CD4-positive, alpha-beta T cell treated with Interleukin-17A for 1 hour (primary cell): ENCODE measurements around the gene MPHOSPH9.

ENCODE experiments used
- DNase-seq: peaks from one replicate; pipeline ENCODE4 v3.0.0-alpha.2; 2020

The MPHOSPH9 gene, protein sequence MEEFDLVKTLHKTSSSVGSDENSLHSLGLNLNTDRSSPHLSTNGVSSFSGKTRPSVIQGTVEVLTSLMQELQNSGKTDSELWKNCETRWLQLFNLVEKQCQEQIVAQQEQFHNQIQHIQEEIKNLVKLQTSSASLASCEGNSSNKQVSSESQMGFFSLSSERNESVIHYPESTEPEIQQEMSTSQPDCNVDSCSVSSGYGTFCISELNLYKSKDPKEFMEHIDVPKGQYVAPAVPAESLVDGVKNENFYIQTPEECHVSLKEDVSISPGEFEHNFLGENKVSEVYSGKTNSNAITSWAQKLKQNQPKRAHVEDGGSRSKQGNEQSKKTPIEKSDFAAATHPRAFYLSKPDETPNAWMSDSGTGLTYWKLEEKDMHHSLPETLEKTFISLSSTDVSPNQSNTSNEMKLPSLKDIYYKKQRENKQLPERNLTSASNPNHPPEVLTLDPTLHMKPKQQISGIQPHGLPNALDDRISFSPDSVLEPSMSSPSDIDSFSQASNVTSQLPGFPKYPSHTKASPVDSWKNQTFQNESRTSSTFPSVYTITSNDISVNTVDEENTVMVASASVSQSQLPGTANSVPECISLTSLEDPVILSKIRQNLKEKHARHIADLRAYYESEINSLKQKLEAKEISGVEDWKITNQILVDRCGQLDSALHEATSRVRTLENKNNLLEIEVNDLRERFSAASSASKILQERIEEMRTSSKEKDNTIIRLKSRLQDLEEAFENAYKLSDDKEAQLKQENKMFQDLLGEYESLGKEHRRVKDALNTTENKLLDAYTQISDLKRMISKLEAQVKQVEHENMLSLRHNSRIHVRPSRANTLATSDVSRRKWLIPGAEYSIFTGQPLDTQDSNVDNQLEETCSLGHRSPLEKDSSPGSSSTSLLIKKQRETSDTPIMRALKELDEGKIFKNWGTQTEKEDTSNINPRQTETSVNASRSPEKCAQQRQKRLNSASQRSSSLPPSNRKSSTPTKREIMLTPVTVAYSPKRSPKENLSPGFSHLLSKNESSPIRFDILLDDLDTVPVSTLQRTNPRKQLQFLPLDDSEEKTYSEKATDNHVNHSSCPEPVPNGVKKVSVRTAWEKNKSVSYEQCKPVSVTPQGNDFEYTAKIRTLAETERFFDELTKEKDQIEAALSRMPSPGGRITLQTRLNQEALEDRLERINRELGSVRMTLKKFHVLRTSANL

DNA sequence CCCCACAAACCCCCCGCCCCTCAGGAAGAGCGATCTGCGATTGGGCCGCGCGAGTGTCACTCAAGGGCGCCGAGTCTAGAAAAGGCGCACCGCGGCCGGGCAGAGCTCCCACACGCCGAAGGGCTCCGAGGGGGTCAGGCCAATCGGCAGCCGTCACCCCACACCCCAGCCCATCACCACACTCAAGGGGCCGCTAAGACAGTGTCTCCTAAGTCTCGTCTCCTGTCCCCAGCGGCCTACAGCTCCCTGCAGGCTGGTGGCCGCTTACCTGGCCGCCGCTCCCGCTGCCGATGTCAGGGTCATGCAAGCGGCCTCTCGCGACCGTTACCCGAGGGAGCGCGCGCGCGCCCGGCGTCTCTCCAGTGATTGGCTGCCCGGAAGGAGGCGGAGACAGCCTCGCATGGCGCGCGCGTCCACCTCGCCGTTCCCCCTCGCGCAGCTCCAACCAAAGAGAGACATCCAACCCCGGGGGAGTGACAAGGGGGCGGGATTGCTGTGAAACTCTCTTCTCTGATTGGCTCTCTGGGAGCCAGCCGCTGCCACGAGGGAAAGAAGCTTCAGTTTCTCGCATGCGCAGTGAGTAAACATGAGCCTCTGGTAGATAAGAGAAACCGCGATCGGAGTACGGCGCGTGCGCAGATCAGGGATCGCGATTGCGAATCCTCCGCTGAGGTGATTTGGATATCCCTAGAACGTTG lies at the start of gene MPHOSPH9, which contains the start of gene MTRFR:
TSS of gene MPHOSPH9 (minus strand) at position 335 of the 698 bp plus-strand sequence. CDS start 2,777 bp downstream, outside the sequence.
TSS of gene MTRFR (plus strand) at position 630 of the 698 bp plus-strand sequence. CDS start 20,239 bp downstream, outside the sequence.
- peak; percentile 100 for DNase-seq

DNA sequence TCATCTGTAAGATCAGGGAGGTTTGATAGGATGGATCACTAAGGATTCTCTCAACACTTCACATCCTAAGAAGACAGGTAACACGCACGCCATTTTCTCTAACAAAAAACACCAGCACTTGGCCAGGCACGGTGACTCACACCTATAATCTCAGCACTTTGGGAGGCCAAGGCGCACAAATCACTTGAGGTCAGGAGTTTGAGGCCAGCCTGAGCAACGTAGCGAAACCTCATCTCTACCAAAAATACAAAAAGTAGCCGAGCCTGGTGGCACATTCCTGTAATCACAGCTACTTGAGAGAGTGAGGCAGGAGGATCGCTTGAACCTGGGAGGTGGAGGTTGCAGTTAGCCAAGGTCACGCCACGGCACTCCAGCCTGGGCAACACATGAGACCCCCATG lies 49.2 kb upstream of the MPHOSPH9 start:
- no peak for DNase-seq

DNA sequence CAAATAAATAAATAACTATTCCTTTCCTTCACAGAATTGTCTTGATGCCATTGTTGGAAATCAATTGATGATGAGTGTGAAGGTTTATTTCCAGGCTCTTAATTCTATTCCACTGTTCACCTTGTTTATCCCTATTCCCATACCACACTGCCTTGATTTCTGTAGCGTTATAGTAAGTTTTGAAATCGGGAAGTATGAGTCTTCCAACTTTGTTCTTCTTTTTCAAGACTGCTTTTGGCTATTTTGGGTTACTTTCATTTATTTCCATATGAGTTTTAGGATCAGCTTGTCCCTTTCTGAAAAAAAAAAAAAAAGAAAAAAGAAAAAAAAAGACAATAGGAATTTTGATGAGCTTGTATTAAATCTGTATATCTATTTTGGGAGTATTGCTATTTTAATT lies 48.0 kb upstream of the MPHOSPH9 start:
- no peak for DNase-seq

DNA sequence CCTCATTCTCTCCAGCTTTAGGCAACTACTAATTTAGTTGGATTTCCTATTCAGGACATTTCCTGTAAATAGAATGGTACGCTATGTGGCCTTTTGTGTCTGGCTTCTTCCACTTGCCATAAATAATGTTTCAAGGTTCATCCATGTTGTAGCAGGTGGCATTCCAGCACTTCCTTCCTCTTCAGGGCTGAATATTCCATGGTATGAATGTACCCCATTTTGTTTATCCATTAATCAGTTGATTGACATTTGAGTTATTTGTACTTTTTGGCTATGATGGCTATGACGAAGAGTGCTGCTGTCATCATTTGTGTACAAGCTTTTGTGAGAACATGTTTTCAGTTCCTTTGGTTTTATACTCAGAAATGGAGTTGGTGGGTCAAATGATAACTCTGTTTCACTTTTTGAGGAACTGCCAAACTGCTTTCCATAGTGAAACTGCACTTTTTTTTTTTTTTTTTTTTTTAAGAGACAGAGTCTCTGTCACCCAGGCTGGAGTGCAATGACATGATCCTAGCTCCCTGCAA lies 45.2 kb upstream of the MPHOSPH9 start:
- DNase-seq = peak; percentile 23

DNA sequence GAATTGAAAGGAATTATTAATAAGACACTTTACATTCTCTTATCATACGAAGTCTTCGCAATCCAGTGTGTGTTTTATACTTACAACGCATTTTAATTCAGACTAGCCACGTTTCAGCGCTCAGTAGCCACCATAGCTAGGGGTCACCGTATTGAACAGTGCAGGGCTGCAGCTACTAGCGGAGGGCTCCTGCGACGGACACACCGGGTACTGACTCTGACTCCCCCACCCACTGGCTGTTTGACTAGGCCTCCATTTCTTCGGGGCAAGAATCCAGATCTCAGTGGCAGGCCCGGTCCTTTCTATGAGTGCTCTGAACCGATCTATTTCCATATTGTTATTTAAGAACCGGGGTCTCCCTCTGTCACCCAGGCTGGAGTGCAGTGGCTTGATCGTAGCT lies 40.2 kb upstream of the MPHOSPH9 start:
- no peak for DNase-seq

DNA sequence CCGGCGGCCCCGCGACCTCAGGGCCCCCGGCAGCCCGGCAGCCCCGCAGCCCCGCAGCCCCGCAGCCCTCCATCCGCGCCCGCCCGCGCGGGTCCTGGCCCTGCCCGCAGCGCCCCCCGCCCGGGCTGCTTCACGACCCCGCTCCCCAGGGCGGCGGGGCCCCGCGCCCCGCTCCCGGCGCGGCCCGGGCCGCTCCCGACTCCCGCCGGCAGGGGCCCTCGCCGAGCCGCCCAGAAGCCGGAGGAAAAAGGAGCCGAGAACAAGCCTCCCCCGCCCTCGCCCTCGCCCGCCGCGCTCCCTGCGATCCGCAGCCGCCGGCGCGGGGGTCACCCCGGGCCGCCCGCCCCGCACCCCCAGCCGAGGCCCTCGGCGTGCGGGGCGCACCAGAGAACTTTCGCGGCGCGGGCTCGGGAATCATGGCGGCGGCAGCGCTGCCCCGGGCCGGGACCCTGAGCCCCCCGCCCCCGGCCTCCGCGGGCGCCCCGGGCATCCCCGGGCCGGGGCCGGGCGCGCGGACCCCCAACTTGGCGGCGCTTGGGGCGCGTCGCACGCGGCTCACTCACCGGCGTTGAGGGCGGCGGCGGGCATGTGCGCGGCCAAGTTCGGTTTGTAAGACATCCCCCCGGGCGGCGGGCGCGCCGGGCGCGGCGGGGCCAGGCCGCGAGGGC lies 38.2 kb upstream of the MPHOSPH9 start:
- peak; percentile 75 for DNase-seq

DNA sequence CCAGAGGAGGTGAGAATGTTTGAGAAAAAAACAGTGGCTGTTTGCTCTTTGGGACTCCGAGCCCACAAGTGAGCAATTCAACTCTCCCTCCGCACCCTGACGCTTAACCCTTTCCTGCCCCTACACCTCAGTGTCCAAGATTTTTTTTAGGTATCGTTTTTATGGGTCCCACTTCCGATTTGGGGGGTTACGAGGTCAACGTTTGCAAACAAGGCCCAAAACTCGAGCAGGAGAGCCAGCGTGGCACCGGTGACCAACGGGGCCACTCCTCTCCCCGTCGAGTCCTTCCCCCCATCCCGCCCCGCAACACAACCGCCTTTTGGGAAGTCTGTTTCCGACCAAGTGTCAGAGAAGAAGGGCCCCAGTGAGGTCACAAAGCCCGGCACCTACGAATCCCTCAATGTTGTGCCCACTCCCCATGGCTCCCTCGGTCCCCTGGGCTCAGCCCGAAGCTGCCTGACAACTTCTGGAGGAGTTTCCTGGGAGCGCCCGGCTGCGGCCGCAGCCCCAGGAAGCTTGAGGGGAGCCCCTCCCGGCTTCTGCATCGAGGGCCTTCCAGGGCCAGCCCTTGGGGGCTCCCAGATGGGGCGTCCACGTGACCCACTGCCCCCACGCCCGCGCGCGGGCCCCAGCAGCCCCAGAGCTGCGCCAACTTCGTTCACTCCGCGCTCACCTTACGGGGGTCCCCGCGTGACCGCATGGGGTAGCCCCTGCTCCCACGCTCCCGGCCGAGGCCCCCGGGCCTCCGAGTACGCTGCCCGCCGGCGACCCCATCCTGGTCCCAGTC lies 37.5 kb upstream of the MPHOSPH9 start:
- no peak for DNase-seq

DNA sequence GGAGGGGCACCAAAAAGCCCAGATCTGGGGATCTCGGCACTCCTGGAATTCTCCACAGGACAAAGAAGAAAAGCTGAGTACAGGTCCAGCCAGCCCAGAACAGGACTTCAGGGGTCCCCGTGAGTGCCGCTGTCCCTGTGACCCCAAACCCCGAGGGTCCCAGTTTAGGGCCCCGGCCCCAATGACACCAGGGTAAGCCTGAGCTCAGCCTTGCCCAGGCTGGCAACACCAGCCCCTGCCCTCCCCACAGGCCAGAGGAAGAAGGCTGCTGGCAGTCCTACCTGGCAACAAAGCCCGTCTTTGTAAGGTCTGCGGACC lies 36.9 kb upstream of the MPHOSPH9 start:
- no peak for DNase-seq

DNA sequence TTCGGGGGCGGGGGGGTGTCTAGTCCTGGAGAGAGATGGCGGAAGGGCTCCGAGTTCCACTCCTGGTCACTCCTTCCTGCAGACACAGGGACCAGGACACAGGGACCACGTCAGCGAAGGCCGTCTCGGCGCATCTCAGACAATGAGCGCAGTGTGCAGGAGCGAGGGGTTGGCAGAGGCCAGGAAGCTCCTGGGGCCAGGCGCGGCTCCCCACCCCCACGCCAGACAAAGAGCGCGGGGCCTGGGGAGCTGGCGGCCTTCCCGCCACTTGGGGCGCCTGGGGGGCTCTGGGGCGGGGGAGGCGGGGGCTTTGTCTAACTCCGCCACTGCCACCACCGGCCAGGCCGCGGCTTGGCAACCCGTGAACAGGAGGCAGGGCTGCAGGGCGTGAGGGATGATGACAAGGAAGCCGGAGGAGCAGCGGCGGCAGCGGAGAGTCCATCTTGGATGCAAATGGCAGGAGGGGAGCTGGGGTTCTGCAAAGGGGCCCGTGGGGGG lies 36.5 kb upstream of the MPHOSPH9 start:
- peak; percentile 41 for DNase-seq

DNA sequence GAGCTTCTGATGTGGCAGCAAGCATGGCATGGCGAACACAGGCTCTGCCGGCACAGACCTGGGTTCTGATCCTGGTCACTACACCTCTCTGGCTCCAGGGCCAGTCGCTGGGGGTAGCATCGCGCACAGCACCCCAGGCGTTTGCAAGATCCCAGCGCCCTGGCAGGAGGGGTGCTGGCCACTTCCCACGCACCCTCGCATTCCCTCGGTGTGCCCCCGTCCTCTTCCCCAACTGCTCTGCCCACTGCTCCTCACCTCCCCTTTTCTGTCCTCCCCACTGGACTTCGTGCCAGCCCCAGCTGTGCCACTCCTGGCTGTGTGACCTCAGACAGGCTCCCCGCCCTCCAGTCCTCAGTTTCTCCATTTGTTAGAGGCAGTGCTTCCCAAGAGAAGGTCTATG lies 35.9 kb upstream of the MPHOSPH9 start:
- no peak for DNase-seq

DNA sequence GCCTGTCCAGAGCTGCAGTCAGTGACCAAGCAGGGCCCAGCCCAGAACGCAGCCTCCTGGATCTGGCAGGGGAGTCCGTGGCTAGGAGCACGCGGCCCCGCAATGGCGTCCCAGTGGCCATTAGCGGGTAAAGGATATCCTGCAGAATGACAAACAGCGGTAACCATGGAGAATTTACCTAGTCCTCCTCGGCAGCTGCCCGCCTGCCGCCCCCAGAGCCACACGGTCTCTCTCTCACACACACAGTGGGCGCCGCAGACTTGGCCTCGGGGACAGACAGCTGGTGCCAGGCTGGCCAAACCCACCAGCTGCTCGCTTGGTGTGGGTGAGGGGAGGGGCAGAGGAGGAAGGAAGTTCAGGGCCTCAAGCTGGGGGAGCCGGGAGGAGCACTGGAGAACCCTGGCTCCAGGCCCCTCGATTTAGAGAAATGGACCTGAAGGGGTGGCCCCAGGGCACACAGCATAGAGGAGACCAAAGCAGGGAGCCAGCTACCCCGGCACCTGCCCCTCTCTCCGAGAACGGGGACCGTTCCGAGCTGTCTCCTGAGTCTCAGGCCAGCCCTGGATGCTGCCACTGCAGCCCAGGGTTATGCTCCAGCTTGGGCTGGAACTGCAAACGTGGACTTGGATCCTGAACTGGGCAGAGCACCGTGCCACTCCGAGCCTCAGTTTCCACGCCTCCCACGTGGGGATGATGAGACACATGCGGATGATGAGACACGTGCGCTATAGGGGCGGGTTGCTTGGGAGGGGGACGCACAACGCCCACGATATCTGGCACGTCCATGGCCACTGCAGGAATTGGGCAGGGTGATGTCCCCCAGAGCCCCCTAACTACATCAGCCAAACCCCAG lies 35.3 kb upstream of the MPHOSPH9 start:
- no peak for DNase-seq

DNA sequence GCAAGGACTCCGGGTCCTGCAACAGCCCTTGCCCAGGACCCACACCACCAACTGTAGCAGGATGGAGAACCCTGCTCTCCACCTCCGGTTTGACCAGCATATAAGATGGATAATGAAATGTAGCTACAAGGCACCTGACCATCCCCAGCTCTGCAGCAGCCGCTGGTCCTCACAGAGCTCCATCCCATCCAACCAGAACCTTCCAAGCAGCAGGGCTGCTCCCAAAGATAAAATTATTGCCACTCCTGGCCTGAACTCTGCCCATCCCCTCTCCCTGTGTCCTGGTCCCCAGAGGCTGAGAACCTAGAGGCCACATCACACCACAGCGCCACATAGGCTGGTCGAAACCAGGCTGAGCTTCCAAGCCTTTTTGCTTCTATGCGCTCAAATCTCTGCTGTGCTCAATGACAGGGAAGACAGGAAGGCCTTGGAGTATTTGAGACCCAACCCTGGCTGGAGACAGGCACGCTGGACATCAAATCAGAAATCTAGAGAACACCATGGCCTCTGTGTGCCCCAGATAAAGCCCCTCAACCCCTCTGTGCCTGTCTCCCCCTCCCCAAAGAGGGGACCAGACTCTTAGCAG lies 34.5 kb upstream of the MPHOSPH9 start:
- no peak for DNase-seq

DNA sequence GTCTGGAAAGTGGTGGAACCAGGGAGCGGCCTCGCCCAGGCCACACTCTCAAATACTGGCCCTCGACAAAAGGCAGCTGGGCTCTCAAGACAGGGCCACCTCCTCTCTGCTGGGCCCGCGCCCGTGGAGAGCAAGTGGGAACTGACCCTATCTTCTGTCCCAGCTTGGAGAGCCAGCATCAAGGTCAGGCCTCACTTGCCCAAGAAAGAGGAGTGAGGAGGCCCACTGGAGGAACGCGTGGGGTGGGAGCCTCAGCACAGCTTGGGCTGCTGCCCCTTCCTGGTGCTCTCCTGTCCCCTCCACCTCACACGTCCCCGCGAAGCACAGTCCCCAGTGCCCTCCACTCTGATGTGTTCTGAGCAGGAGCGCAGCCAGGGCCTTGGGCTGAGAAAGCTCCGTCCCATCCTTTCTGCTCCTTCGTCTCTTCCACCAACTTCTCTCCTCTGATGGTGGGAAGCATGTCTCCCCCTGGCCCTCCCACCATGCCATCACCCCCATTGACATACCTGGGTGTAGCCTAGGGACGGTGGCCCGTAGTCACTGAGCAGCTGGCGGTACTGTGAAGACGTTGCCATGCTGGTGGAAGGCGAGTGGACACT lies 33.8 kb upstream of the MPHOSPH9 start:
- no peak for DNase-seq

DNA sequence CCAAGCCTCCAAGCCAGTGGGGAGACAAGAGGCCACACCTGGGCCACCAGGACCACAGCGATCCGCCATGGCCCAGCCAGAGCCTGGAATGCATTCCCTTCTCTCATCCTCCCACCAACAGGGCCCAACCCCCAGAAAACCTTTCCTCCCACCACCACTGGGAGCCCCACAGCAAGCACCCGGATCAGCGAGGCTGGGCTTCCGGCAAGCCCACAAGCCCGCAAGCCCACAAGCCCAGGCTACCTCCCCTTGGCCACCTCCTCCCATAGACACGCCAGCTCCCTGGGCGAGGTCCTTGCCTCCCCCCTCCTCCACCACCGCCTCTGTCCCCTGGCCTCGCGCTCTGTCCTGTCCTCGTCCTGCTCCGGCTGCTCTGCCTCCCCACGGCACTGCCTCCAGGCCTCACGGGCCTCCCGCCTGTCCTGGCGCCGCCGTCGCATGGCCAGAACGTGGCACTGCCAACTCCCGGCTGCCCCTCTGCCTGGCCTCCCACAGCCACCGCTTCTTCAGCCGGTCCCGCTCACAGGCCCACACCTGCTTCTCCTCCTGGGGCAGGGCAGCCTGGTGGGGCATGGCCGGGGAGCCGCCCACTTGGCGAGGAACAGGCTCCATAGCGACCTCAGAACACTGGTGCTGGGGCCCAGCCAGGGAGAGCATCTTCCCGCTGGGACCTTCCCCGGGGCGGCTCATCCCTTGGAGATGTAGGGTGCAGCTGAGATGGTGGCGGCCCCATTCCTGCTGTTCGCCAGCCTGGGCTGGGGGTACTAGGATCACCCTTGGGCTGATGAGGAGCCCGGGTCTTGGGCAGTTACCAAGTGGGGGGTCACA lies 33.1 kb upstream of the MPHOSPH9 start:
- DNase-seq = no peak

DNA sequence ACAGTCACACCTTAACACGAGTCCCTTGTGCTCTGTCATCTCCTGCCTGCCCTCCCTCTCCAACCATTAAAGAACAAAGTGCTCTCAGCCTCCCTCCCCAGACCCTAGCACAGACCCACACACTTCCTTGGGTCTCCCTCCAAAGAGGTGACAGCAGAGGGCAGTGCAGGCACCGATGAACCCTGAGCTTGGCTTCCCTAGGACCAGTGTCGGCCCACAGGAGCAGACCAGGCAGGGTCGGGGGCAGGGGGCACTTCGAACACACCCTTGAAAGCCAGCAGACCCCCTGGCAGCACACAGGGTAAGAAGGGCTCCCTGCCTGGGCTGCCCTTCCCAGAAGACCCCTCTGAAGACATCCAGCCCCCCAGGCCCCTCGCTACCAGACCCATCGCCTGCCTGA lies 31.7 kb upstream of the MPHOSPH9 start:
- DNase-seq = no peak

DNA sequence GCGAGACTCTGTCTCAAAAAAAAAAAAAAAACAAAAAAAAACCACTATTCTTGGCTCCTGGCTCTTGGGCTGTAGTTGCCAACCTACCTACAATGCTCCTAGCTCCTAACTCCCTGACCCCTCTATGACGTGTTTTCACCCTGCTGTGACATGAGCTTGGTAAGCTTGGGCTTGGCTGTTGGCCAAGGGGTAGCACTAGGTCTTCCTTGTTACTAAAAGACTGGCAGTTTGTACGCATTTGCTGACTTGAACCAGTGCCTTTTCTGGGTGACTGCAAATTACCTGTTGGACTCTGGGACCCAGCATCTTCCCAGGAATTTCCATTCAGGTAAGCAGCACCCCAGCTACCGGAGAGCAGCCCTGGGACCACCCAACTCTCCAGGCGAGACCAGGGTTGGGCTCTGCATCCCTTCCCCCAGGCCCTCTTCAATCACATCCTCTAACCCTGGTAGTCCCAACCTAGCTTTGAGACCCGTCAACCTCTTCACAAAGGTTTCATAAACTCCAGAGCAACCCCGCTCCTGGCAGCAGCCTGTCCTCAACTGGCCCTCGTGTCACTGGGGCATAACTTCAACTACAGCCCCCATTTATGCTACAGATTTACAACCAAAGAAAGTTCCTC lies 30.4 kb upstream of the MPHOSPH9 start:
- DNase-seq = no peak

DNA sequence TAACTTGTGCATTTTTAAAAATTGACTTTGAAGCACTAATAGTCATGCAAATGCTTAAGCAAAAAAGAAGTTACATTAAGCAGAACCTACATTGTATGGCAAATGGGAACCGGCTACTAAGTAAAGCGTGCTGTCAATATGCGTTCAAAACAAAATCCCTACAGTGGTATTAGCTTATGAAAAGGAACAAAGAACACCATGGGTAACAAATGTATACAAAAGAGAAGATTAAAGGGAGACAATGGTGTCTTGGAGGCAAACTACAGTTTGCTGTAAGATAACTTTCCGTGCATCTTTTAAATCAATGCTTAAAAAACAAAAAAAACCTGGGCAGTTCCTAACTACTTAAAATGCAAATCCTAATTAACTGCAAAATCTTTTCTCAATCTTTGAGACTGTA lies 28.3 kb upstream of the MPHOSPH9 start:
- DNase-seq = no peak

DNA sequence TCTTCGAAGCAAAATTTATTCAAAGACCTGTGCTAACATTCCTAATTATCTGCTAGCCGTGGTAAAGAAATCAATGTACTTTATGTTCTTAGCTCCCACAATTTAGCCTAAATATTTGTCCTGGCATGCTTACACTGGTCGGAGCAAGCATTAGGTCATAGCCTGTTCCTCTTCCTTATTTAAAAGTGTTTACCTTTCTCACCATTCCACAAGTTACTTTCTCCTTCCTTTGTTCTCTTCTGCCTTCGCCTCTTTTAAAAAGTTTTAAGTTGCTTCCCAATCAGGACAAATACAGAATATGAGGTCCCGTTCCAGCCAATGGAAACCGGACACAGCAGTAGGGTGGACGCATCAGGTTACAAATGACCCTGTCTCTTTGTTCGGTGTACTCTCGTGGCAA lies 27.1 kb upstream of the MPHOSPH9 start:
- no peak for DNase-seq
